Thymus (tissue), 11 donors: ENCODE data around the gene ARHGAP44. TPM values are rescaled to one million over a fixed set of nuclear protein-coding genes. Genes with fewer than 3 reads are reported as not detected.

Experiments used
- DNase-seq, 9 donors: peaks; one replicate each; pipeline ENCODE4 v3.0.0-alpha.2; 2013; ENCODE audit warnings: low spot score in 9 of 9, low read depth in 6 of 9, missing footprints in 1 of 9
- H3K27ac ChIP-seq, 2 donors: one replicate each; pipeline ENCODE4 v1.5.1; 2013; ENCODE audit warnings: control low read depth in 1 of 2, low read depth in 1 of 2, low read length in 1 of 2, mild to moderate bottlenecking in 1 of 2, moderate library complexity in 1 of 2
- H3K27me3 ChIP-seq, 2 donors: one replicate each; pipeline ENCODE4 v1.5.1; 2013; ENCODE audit warnings: low read length in 1 of 2; ENCODE audit not compliant: control insufficient read depth in 2 of 2, insufficient read depth in 1 of 2
- H3K36me3 ChIP-seq, 2 donors: one replicate each; pipeline ENCODE4 v1.5.1; 2013; ENCODE audit warnings: low read length in 1 of 2, mild to moderate bottlenecking in 1 of 2, moderate library complexity in 1 of 2; ENCODE audit not compliant: control insufficient read depth in 2 of 2, insufficient read depth in 2 of 2
- H3K4me1 ChIP-seq, 2 donors: one replicate each; pipeline ENCODE4 v1.5.1; 2013; ENCODE audit warnings: low read length in 2 of 2; ENCODE audit not compliant: control insufficient read depth in 2 of 2, insufficient read depth in 2 of 2
- H3K4me3 ChIP-seq, 2 donors: one replicate each; pipeline ENCODE4 v1.5.1; 2013; ENCODE audit warnings: low read length in 2 of 2, control low read depth in 1 of 2, mild to moderate bottlenecking in 1 of 2
- H3K9me3 ChIP-seq, 2 donors: one replicate each; pipeline ENCODE4 v1.5.1; 2013; ENCODE audit warnings: low read length in 1 of 2, mild to moderate bottlenecking in 1 of 2; ENCODE audit not compliant: control insufficient read depth in 2 of 2, insufficient read depth in 1 of 2
- WGBS: extraction: QIAGEN DNeasy Blood & Tissue Kit; methylation state at CpG from one replicate; pipeline ENCODE4 v1.1.7; 2013; 5-methylcytosine and 5-hydroxymethylcytosine counted together
- polyA plus RNA-seq: library from polyadenylated mRNA; stranded (reverse); fragments of 200-250 nt; gene quantifications from one replicate; pipeline ENCODE4 v1.2.3, GENCODE V29; 2013
- total RNA-seq: library from RNA; stranded (reverse); fragments of 120-200 nt; gene quantifications from one replicate; pipeline ENCODE4 v1.2.4, GENCODE V29; 2013
- donor health status: healthy.

The ARHGAP44 gene
- total and polyA plus RNA-seq, 2 donors: 0.61 to 2.2 TPM

DNA sequence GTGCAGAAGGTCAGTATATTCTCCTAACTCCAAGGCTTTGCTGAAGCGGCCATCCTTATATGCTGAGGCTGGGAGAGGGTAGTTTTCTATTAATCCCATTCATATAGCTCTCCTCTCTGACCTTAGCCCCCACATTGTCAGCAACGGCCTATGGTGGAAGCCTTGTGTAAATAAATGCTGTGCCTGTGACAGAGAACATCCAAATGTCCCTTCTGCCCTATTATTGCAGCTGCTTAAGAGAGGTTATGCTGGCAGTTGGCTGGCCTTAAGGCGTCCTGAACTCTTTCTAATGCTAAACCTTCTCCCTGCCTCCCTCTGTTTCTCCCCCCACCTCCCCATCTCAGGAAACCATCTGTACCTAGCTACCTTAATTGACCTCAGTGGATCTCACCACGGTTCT, 53.6 kb downstream of the ARHGAP44 start:
- Histone ChIP-seq H3K9me3 (peaks cover 0 to 1% of the 10 kb centered on the region in 2 donors), H3K36me3 (no peaks in the 10 kb centered on the region), H3K27me3 (no peaks in the 10 kb centered on the region), H3K4me1 (no peaks in the 10 kb centered on the region), H3K27ac (no peak overlapping the region), H3K4me3 (no peak overlapping the region)
- 91% methylated on average over 4 of the region's 4 CpGs for WGBS
- DNase-seq: no peak

- Histone ChIP-seq H3K27ac (no peak overlapping the region), H3K4me1 (no peaks in the 10 kb centered on the region), H3K4me3 (no peak overlapping the region), H3K27me3 (no peaks in the 10 kb centered on the region), H3K36me3 (no peaks in the 10 kb centered on the region), H3K9me3 (peaks cover 0 to 4% of the 10 kb centered on the region in 2 donors)
- 94% methylated on average over 9 of the region's 9 CpGs for WGBS
- no peak for DNase-seq
Observed at GRCh38 chr17:12850996-12851395, 61.7 kb downstream of the ARHGAP44 start.

DNA sequence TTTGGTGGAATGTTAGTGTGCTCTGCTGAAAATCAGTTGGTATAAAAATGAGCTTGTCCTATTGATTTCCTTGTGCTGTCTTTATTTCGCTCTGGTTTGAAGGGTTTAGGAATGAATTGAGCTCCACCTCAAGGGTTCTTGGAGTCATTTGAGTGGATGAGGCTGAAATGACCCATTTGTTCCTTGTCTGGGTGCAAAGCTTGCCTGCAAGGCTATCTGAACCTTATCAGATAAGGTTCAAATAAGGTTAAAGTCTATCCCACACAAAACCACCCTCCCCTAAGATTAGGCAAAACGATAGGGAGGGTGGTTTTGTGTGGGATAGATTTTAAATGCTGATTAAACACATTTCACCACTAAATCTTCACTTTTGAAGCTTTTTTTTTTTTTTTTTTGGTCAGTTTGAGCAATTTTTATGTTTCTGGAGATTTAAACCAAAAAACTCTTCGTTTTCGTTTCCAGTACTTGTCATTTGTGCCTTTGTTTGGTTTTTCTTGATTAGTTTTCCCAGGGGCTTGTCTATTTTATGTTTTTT, 62.7 kb downstream of the ARHGAP44 start:
- WGBS: 86% methylated on average over 4 of the region's 4 CpGs
- DNase-seq: no peak
- H3K4me1 ChIP-seq: no peaks in the 10 kb centered on the region
- peaks cover 0 to 4% of the 10 kb centered on the region in 2 donors for H3K9me3 ChIP-seq
- no peak overlapping the region for H3K27ac ChIP-seq
- no peaks in the 10 kb centered on the region for H3K36me3 ChIP-seq
- no peaks in the 10 kb centered on the region for H3K27me3 ChIP-seq
- no peak overlapping the region for H3K4me3 ChIP-seq

DNA sequence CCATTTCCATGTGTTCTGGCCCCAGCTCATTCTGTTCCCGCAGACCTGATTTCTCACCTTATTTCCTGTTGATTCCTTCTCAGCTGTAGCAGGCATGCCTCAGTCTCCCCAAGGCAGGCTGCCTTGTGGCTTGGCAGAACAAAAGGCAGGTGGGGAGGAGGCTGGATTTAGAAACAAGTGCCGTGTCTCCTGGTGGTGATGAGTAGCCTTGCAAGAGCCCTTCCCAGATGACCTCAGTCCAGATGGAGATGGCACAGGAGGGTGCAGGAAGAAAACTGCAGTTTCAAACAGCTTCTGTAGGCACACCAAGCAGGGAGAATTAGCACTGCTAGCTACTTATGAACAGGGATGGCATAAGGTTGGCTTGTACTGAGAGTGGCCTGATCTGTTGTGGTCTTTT, 64.6 kb downstream of the ARHGAP44 start:
- H3K27ac ChIP-seq: no peak overlapping the region
- H3K4me3 ChIP-seq: no peak overlapping the region
- no peaks in the 10 kb centered on the region for H3K4me1 ChIP-seq
- H3K36me3 ChIP-seq: no peaks in the 10 kb centered on the region
- no peak for DNase-seq
- H3K9me3 ChIP-seq: peaks cover 0 to 4% of the 10 kb centered on the region in 2 donors
- no peaks in the 10 kb centered on the region for H3K27me3 ChIP-seq
- 91% methylated on average over 2 of the region's 2 CpGs for WGBS

DNA sequence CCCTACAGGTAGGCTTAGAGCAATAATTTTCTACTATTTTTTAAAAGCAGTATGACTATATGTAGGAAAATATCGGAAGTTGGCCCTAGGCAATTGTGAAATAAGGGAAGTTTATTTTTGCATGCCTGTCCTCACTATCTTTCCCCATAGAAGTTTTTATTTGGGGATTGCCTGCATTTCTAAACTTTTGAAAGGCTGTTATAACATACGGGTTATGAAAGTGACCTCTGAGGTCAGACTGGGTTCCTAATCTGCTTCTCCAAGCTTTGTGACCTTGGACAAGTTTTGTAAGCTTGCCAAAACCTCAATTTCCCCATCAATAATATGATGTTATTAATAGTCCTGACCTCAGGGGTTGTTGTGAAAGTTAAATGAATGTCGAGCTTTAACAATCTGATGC, 67.1 kb downstream of the ARHGAP44 start:
- H3K36me3 ChIP-seq: no peaks in the 10 kb centered on the region
- H3K4me3 ChIP-seq: no peak overlapping the region
- H3K9me3 ChIP-seq: peaks cover 0 to 2% of the 10 kb centered on the region in 2 donors
- no peaks in the 10 kb centered on the region for H3K27me3 ChIP-seq
- H3K27ac ChIP-seq: no peak overlapping the region
- no peaks in the 10 kb centered on the region for H3K4me1 ChIP-seq
- DNase-seq: no peak
- WGBS: 63% methylated on average over 3 of the region's 3 CpGs

DNA sequence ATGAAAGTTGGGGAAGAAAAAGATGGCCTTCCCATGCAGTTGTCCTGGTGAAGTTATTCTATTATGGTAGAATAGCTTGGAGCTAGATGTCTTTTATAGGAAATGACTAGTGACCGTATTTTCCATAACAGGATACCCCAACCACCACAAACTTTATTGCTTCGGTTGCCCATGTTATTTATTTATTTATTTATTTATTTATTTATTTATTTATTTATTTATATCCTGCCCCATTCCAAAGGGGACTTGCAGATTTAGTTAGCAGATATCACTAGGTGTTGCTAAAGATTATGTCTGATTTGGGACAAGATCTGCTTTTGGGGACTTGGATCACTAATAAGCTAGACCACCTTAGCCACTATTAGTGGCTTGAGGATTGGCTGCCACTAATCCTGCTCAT, 68.3 kb downstream of the ARHGAP44 start:
- no peak overlapping the region for H3K27ac ChIP-seq
- no peak overlapping the region for H3K4me3 ChIP-seq
- peaks cover 0 to 4% of the 10 kb centered on the region in 2 donors for H3K9me3 ChIP-seq
- no peaks in the 10 kb centered on the region for H3K36me3 ChIP-seq
- no peaks in the 10 kb centered on the region for H3K27me3 ChIP-seq
- no peak for DNase-seq
- no peaks in the 10 kb centered on the region for H3K4me1 ChIP-seq
- WGBS: 91% methylated on average over 2 of the region's 2 CpGs

- H3K9me3 ChIP-seq: peaks cover 0 to 4% of the 10 kb centered on the region in 2 donors
Observed at GRCh38 chr17:12859520-12859919, 70.2 kb downstream of the ARHGAP44 start.

DNA sequence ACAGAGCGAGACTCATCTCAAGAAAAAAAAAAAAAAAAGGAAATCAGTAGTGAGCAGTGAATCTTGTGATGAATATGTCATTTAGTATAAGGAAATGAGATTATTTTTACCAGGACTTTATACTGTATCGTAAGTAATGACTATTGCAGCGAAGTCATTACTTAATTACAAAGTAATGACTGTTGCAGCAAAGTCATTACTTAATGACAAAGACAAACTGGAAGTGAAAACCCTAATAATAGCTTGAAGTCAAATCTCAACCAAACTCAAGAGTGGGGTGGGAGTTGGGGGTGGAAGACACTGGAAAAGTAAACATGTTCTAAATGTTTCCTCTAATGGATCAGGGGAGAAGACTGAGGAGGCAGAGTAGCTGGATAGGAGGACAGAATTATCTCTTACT, 76.5 kb downstream of the ARHGAP44 start:
- WGBS: 94% methylated on average over 3 of the region's 3 CpGs
- Histone ChIP-seq H3K27me3 (no peaks in the 10 kb centered on the region), H3K4me1 (no peaks in the 10 kb centered on the region), H3K9me3 (peaks cover 0 to 3% of the 10 kb centered on the region in 2 donors), H3K4me3 (no peak overlapping the region), H3K36me3 (no peaks in the 10 kb centered on the region), H3K27ac (no peak overlapping the region)
- no peak for DNase-seq

More at GRCh38 chr17:12859520-12859919, 70.2 kb downstream of the ARHGAP44 start:
- no peak for DNase-seq
- no peaks in the 10 kb centered on the region for H3K4me1 ChIP-seq
- no peak overlapping the region for H3K4me3 ChIP-seq
- no peaks in the 10 kb centered on the region for H3K27me3 ChIP-seq
- no peaks in the 10 kb centered on the region for H3K36me3 ChIP-seq
- H3K27ac ChIP-seq: no peak overlapping the region
- 88% methylated on average over 9 of the region's 9 CpGs for WGBS

DNA sequence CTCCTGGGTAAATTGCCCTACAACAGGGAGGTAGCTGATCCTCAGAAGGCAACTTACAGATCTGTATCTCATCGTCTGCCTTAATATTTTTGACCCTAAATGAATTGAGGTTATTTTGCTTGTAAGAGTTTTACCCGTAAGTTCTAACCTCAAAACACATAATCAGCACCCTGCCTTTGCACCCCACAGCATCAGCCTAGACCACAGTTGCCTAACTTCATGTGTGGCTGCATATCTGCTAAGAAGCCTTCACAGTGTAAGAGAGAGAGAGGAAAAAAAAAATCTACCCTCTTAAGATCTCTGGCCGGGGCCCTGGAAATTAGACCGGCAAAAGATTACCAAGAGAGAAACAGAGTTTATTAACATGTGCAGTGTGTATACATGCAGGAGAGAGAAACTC, 76.9 kb downstream of the ARHGAP44 start:
- no peak for DNase-seq
- Histone ChIP-seq H3K36me3 (no peaks in the 10 kb centered on the region), H3K27me3 (no peaks in the 10 kb centered on the region), H3K4me1 (no peaks in the 10 kb centered on the region), H3K9me3 (peaks cover 0 to 4% of the 10 kb centered on the region in 2 donors), H3K4me3 (no peak overlapping the region), H3K27ac (no peak overlapping the region)
- 90% methylated on average over 4 of the region's 4 CpGs for WGBS
